ENCODE data around the gene CTIF. TPM values are rescaled to one million over a fixed set of nuclear protein-coding genes. Genes with fewer than 3 reads are reported as not detected.

The CTIF gene
- total and polyA plus RNA-seq, 2 experiments from 2014 or later, result 8.6 to 14.4 TPM

DNA sequence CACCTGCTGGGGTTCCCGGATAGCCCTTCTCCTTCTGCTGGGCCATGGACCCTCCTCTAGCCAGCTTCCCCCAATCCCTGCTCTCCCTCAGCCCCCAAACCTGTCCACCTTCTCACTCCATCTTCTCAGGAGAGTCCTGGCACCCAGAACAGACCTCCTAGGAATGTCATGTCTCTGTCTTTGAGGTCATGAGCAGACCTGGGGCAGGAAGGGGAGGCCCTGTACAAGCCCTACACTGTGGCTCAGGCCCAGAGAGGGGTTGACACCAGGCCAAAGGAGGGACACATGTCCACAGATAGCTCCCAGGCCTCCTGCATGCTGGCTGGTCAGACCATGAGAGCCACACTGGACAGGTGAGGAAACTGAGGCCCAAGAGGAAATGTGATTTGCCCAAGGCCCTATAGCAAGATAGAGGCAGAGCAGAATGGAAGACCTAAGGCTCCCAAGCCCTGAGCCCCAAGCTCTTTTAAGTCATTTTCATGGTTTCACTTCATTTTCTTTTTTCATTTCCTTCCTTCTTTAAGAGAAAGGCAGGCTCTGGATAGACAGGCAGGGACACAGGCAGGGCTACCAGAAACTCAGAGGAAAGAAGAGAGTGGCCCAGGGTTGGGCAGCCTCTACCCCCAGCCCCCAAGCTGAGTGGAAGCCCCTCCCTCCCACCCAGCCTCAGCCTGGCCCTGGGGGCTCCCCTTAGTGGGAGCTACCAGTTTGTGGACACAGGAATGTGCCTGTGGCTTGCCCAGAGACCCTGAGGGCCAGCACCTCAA, 252.2 kb downstream of the CTIF start:
- Histone ChIP-seq H3K79me2 (replicated peaks; ENCODE audit: insufficient read depth) (no peaks in the 10 kb centered on the region), H3K36me3 (ENCODE audit: insufficient read depth) (no peaks in the 10 kb centered on the region), H3K4me3 (no peak overlapping the region), H3K27ac (ENCODE audit: low read depth) (no peak overlapping the region), H3K27me3 (ENCODE audit: insufficient read depth) (no peaks in the 10 kb centered on the region), H3K4me2 (no peak overlapping the region), H3K9me2 (ENCODE audit: insufficient read depth) (no peaks in the 10 kb centered on the region), H4K20me1 (replicated peaks; ENCODE audit: insufficient read depth) (no peaks in the 10 kb centered on the region), H3K4me1 (ENCODE audit: insufficient read depth) (no peaks in the 10 kb centered on the region), H2AFZ (no peak overlapping the region), H3F3A (replicated peaks; ENCODE audit: low read depth) (no peaks in the 10 kb centered on the region)
- DNase-seq (ENCODE audit: low spot score), result no peak
- H3K27ac Mint-ChIP-seq, result no peak overlapping the region
- TF ChIP-seq EZH2 (IDR thresholded peaks at IDR 0.05; ENCODE audit: low read depth, unreplicated experiment) (no peak), EZH2phosphoT487 (IDR thresholded peaks at IDR 0.05; ENCODE audit: unreplicated experiment) (no peak), ZNF331 (CRISPR knock-in tag; IDR thresholded peaks at IDR 0.05; ENCODE audit: low read depth) (no peak), CREB1 (CRISPR knock-in tag; IDR thresholded peaks at IDR 0.05; ENCODE audit: low read depth) (no peak), JUNB (IDR thresholded peaks at IDR 0.05; ENCODE audit: unreplicated experiment) (no peak)
- no peak for ATAC-seq
- peaks cover 3% of the 10 kb centered on the region; the same call in 1 of the 3 replicates for H3K36me3 Mint-ChIP-seq (ENCODE audit: low read depth)
- no peaks in the 10 kb centered on the region for H3K9me3 Mint-ChIP-seq
- H3K4me1 Mint-ChIP-seq, result peaks cover 2% of the 10 kb centered on the region; the same call in 2 of the 3 replicates
- no peak overlapping the region for H3K4me3 Mint-ChIP-seq
- H3K27me3 Mint-ChIP-seq (ENCODE audit: insufficient read depth, low read depth, poor library complexity), result peaks cover 8% of the 10 kb centered on the region

DNA sequence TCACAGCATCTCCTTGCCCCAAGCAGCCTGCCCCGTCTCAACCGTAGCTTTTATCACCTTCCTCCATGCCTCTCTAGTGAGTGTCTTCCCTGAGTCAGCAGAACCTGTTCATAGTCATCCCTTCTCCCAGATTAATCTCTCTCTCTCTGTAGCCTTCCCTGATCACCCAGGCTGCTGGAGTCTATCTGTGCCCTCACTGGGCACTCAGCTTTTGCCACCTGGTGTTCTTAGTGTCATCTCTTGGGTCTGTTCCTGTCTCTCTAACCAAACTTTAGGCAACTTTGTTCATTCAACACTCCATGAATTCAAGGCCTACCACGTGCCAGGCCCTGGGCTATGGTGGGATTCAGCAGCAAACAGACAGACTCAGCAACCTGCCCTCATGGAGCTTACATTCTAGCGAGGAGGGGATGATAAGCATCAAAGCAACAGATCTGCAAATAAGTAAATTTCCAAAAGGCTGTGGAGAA, 252.8 kb downstream of the CTIF start:
- H3K27me3 Mint-ChIP-seq (ENCODE audit: insufficient read depth, low read depth, poor library complexity), result peaks cover 11% of the 10 kb centered on the region
- no peaks in the 10 kb centered on the region for H3K9me2 ChIP-seq (ENCODE audit: insufficient read depth)
- H3F3A ChIP-seq (replicated peaks; ENCODE audit: low read depth), result no peaks in the 10 kb centered on the region
- H3K4me2 ChIP-seq, result no peak overlapping the region
- H3K27ac ChIP-seq (ENCODE audit: low read depth), result no peak overlapping the region
- no peak for DNase-seq (ENCODE audit: low spot score)
- H3K36me3 Mint-ChIP-seq (ENCODE audit: low read depth), result peaks cover 3% of the 10 kb centered on the region; the same call in 1 of the 3 replicates
- no peaks in the 10 kb centered on the region for H3K4me1 ChIP-seq (ENCODE audit: insufficient read depth)
- H2AFZ ChIP-seq, result no peak overlapping the region
- no peaks in the 10 kb centered on the region for H3K9me3 Mint-ChIP-seq
- H3K4me3 Mint-ChIP-seq, result no peak overlapping the region
- ATAC-seq, result no peak
- no peaks in the 10 kb centered on the region for H3K79me2 ChIP-seq (replicated peaks; ENCODE audit: insufficient read depth)
- no peak overlapping the region for H3K27ac Mint-ChIP-seq
- no peaks in the 10 kb centered on the region for H3K36me3 ChIP-seq (ENCODE audit: insufficient read depth)
- H3K4me1 Mint-ChIP-seq, result no peaks in the 10 kb centered on the region; the same call in 1 of the 3 replicates
- H3K27me3 ChIP-seq (ENCODE audit: insufficient read depth), result no peaks in the 10 kb centered on the region
- H3K4me3 ChIP-seq, result no peak overlapping the region
- no peaks in the 10 kb centered on the region for H4K20me1 ChIP-seq (replicated peaks; ENCODE audit: insufficient read depth)
- TF ChIP-seq, protein P1, sequence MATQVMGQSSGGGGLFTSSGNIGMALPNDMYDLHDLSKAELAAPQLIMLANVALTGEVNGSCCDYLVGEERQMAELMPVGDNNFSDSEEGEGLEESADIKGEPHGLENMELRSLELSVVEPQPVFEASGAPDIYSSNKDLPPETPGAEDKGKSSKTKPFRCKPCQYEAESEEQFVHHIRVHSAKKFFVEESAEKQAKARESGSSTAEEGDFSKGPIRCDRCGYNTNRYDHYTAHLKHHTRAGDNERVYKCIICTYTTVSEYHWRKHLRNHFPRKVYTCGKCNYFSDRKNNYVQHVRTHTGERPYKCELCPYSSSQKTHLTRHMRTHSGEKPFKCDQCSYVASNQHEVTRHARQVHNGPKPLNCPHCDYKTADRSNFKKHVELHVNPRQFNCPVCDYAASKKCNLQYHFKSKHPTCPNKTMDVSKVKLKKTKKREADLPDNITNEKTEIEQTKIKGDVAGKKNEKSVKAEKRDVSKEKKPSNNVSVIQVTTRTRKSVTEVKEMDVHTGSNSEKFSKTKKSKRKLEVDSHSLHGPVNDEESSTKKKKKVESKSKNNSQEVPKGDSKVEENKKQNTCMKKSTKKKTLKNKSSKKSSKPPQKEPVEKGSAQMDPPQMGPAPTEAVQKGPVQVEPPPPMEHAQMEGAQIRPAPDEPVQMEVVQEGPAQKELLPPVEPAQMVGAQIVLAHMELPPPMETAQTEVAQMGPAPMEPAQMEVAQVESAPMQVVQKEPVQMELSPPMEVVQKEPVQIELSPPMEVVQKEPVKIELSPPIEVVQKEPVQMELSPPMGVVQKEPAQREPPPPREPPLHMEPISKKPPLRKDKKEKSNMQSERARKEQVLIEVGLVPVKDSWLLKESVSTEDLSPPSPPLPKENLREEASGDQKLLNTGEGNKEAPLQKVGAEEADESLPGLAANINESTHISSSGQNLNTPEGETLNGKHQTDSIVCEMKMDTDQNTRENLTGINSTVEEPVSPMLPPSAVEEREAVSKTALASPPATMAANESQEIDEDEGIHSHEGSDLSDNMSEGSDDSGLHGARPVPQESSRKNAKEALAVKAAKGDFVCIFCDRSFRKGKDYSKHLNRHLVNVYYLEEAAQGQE (IDR thresholded peaks at IDR 0.05; ENCODE audit: unreplicated experiment), result no peak
- no peak for TF ChIP-seq ZNF114 (CRISPR knock-in tag; IDR thresholded peaks at IDR 0.05)
- no peak for TF ChIP-seq NANOG (IDR thresholded peaks at IDR 0.05; ENCODE audit: borderline replicate concordance)
- TF ChIP-seq, protein P2, sequence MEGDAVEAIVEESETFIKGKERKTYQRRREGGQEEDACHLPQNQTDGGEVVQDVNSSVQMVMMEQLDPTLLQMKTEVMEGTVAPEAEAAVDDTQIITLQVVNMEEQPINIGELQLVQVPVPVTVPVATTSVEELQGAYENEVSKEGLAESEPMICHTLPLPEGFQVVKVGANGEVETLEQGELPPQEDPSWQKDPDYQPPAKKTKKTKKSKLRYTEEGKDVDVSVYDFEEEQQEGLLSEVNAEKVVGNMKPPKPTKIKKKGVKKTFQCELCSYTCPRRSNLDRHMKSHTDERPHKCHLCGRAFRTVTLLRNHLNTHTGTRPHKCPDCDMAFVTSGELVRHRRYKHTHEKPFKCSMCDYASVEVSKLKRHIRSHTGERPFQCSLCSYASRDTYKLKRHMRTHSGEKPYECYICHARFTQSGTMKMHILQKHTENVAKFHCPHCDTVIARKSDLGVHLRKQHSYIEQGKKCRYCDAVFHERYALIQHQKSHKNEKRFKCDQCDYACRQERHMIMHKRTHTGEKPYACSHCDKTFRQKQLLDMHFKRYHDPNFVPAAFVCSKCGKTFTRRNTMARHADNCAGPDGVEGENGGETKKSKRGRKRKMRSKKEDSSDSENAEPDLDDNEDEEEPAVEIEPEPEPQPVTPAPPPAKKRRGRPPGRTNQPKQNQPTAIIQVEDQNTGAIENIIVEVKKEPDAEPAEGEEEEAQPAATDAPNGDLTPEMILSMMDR (conservative IDR thresholded peaks at IDR 0.05; ENCODE audit: low read depth in 2 of 2), result no peak
- TF ChIP-seq POLR2AphosphoS5 (IDR thresholded peaks at IDR 0.05; ENCODE audit: low read depth), result no peak
